IMR-90 (cell line): ENCODE data around the gene S100A8. TPM values are rescaled to one million over a fixed set of nuclear protein-coding genes. Genes with fewer than 3 reads are reported as not detected.

Source experiments
- ATAC-seq: fragments of 200-7000 bp; cut with Tn5 transposase; 2 replicates; pipeline ENCODE4 v1.9.1; 2020; ENCODE audit warnings: low read depth, mild to moderate bottlenecking, moderate library complexity
- BruUV-seq: library from RNA; stranded (reverse); fragments of 400-500 nt; replicated peaks from 2 replicates; lab custom pipeline; 2021; lab: Mats Ljungman, UMichigan
- CTCF ChIA-PET: fragments of 300-600 bp; formaldehyde crosslinking; extraction: SDS; loops from one replicate; lab custom pipeline; 2021; ENCODE audit warnings: antibody characterized with exemption; lab: Yijun Ruan, JAX
- POLR2A ChIA-PET: fragments of 300-600 bp; sonication (Branson Sonifier 250); formaldehyde crosslinking; loops from one replicate; lab custom pipeline; 2022; ENCODE audit warnings: antibody characterized with exemption; ENCODE audit not compliant: unreplicated experiment; lab: Charles Lee
- DNase-seq: peaks from one replicate; pipeline ENCODE4 v3.0.0; 2013
- H2AFZ ChIP-seq: replicated peaks from 2 replicates; pipeline ENCODE3; 2013; ENCODE audit warnings: low read length, mild to moderate bottlenecking; ENCODE audit not compliant: poor library complexity
- H2AK5ac ChIP-seq: 2 replicates; pipeline ENCODE4 v1.6.1; 2013; ENCODE audit warnings: low read depth, low read length, inconsistent platforms
- H2AK9ac ChIP-seq: replicated peaks from 2 replicates; pipeline ENCODE3; 2013; ENCODE audit warnings: mild to moderate bottlenecking, low read depth, low read length, moderate library complexity; ENCODE audit not compliant: poor library complexity
- H2BK120ac ChIP-seq: 2 replicates; pipeline ENCODE4 v1.6.1; 2013; ENCODE audit warnings: low read depth, low read length, inconsistent platforms
- H2BK15ac ChIP-seq: 3 replicates; pipeline ENCODE4 v1.6.1; 2013; ENCODE audit warnings: low read depth, low read length, inconsistent platforms
- H2BK20ac ChIP-seq: 2 replicates; pipeline ENCODE4 v1.6.1; 2013; ENCODE audit warnings: low read depth, mild to moderate bottlenecking, inconsistent platforms, low read length, moderate library complexity
- H2BK5ac ChIP-seq: 2 replicates; pipeline ENCODE4 v1.6.1; 2013; ENCODE audit warnings: mild to moderate bottlenecking, low read depth, low read length, inconsistent platforms; ENCODE audit not compliant: poor library complexity, severe bottlenecking
- H3K14ac ChIP-seq: replicated peaks from 2 replicates; pipeline ENCODE4 v1.6.1; 2013; ENCODE audit warnings: low read depth, low read length, inconsistent platforms
- H3K18ac ChIP-seq: 2 replicates; pipeline ENCODE4 v1.6.1; 2013; ENCODE audit warnings: low read depth, low read length, control low read depth
- H3K23ac ChIP-seq: 2 replicates; pipeline ENCODE4 v1.6.1; 2013; ENCODE audit warnings: low read depth, low read length, inconsistent platforms
- H3K27ac ChIP-seq: 2 replicates; pipeline ENCODE4 v1.5.1; 2013; ENCODE audit warnings: mild to moderate bottlenecking, control low read depth, low read length; ENCODE audit not compliant: insufficient read depth
- H3K27me3 ChIP-seq: 2 replicates; pipeline ENCODE4 v1.6.1; 2013; ENCODE audit warnings: low read length; ENCODE audit not compliant: control insufficient read depth, insufficient read depth
- H3K36me3 ChIP-seq: 2 replicates; pipeline ENCODE4 v1.6.1; 2013; ENCODE audit warnings: low read length, mixed read lengths; ENCODE audit not compliant: control insufficient read depth, insufficient read depth
- H3K4ac ChIP-seq: 2 replicates; pipeline ENCODE4 v1.6.1; 2013; ENCODE audit warnings: low read depth, low read length, inconsistent platforms
- H3K4me1 ChIP-seq: 2 replicates; pipeline ENCODE4 v1.6.1; 2013; ENCODE audit warnings: low read length, mixed read lengths; ENCODE audit not compliant: control insufficient read depth, insufficient read depth
- H3K4me2 ChIP-seq: 2 replicates; pipeline ENCODE4 v1.6.1; 2013; ENCODE audit warnings: low read depth, mild to moderate bottlenecking, control low read depth, low read length, moderate library complexity
- H3K4me3 ChIP-seq: 2 replicates; pipeline ENCODE4 v1.5.1; 2013; ENCODE audit warnings: low read depth, mild to moderate bottlenecking, control low read depth, low read length, moderate library complexity; ENCODE audit not compliant: insufficient read depth
- H3K56ac ChIP-seq: 2 replicates; pipeline ENCODE4 v1.6.1; 2013; ENCODE audit warnings: low read length, inconsistent platforms; ENCODE audit not compliant: insufficient read depth; ENCODE audit errors: extremely low read depth
- H3K79me1 ChIP-seq, 2 experiments: 2 replicates each; pipeline ENCODE4 v1.6.1; 2013; ENCODE audit warnings: low read length in 2 of 2, inconsistent platforms in 1 of 2, low read depth in 1 of 2
- H3K9ac ChIP-seq: 2 replicates; pipeline ENCODE4 v1.6.1; 2013; ENCODE audit warnings: low read depth, low read length, control low read depth
- H3K9me1 ChIP-seq: 2 replicates; pipeline ENCODE4 v1.6.1; 2013; ENCODE audit warnings: low read length, inconsistent platforms; ENCODE audit not compliant: insufficient read depth
- H3K9me3 ChIP-seq: 2 replicates; pipeline ENCODE4 v1.6.1; 2013; ENCODE audit warnings: low read length; ENCODE audit not compliant: control insufficient read depth, insufficient read depth
- H4K20me1 ChIP-seq: 2 replicates; pipeline ENCODE4 v1.6.1; 2013; ENCODE audit warnings: low read length, inconsistent platforms; ENCODE audit not compliant: insufficient read depth
- H4K5ac ChIP-seq: 2 replicates; pipeline ENCODE4 v1.6.1; 2013; ENCODE audit warnings: mild to moderate bottlenecking, low read depth, low read length, control low read depth
- H4K8ac ChIP-seq, 2 experiments: 2 replicates each; pipeline ENCODE4 v1.6.1; 2013; ENCODE audit warnings: low read depth in 2 of 2, low read length in 2 of 2, control low read depth in 1 of 2, inconsistent platforms in 1 of 2
- H4K91ac ChIP-seq: 2 replicates; pipeline ENCODE4 v1.6.1; 2013; ENCODE audit warnings: low read depth, low read length, inconsistent platforms; ENCODE audit not compliant: insufficient read depth
- CHD1 ChIP-seq: IDR thresholded peaks from 2 replicates; pipeline ENCODE4 v1.6.1; 2012; ENCODE audit warnings: low read depth, low read length, improper control_type of control experiment
- CTCF ChIP-seq: conservative IDR thresholded peaks from 2 replicates; pipeline ENCODE4 v1.5.1; 2012; ENCODE audit warnings: mild to moderate bottlenecking, low read depth, low read length, improper control_type of control experiment
- RFX5 ChIP-seq: IDR thresholded peaks from 2 replicates; pipeline ENCODE4 v1.8.0; 2012; ENCODE audit warnings: low read depth, mild to moderate bottlenecking, low read length, moderate library complexity
- SMC3 ChIP-seq: fragments of 150-350 bp; IDR thresholded peaks from 2 replicates; pipeline ENCODE4 v1.6.1; 2016; ENCODE audit warnings: low read depth, mild to moderate bottlenecking, antibody characterized with exemption, low read length, moderate library complexity
- WGBS, 2 experiments: methylation state at CpG; one replicate each; pipeline versions ENCODE4 v1.1.5 to v1.1.7; 2013; ENCODE audit warnings: missing lambda C conversion rate in 2 of 2; ENCODE audit not compliant: insufficient read length in 1 of 2; ENCODE audit errors: extremely low coverage in 2 of 2; 5-methylcytosine and 5-hydroxymethylcytosine counted together
- dilution Hi-C: fragments of 300-500 bp; cut with HindIII; formaldehyde crosslinking; loops from one replicate; pipeline ENCODE4 v1.14.3; 2018; ENCODE audit warnings: low sequenced_read_pairs; ENCODE audit not compliant: unreplicated experiment
- in situ Hi-C: fragments of 300-500 bp; cut with MboI; formaldehyde crosslinking; loops from 3 replicates; pipeline ENCODE4 v1.14.3; 2019; ENCODE audit warnings: low sequenced_read_pairs, inconsistent platforms, mixed read lengths
- intact Hi-C: fragments of 100-400 bp; cut with micrococcal nuclease; formaldehyde crosslinking; loops from 2 replicates; pipeline ENCODE4 v1.10.0; 2022
- polyA plus RNA-seq, 3 experiments: library from polyadenylated mRNA; depleted of rRNA; stranded (reverse); fragments of >200 nt; gene quantifications; 2 replicates each; pipeline ENCODE4 v1.2.3, GENCODE V29; 2012; ENCODE audit warnings: low replicate concordance in 1 of 3
- total RNA-seq: library from RNA; depleted of rRNA; stranded (reverse); fragments of >200 nt; gene quantifications from 2 replicates; pipeline ENCODE4 v1.2.3, GENCODE V29; 2012

Gene S100A8
- total and polyA plus RNA-seq, 2 of the 4 experiments (the other 2 are of a cell fraction), result not detected

GRCh38 chr1:153430166-153430553 is 39.3 kb upstream of the S100A8 start:
- H2BK20ac ChIP-seq, result no peak overlapping the region
- ChIA-PET CTCF (no interaction called here), POLR2A (no interaction called here)
- H4K5ac ChIP-seq, result no peak overlapping the region
- ATAC-seq (no peak), DNase-seq (no peak)
- no peak overlapping the region for H2AK5ac ChIP-seq
- H3K9me1 ChIP-seq, result peaks cover 3% of the 10 kb centered on the region; the same call in 1 of the 2 replicates
- no peak overlapping the region for H3K27ac ChIP-seq
- H3K4me2 ChIP-seq, result no peak overlapping the region
- no peak for TF ChIP-seq CHD1
- TF ChIP-seq SMC3, result no peak
- TF ChIP-seq CTCF, result no peak
- TF ChIP-seq RFX5, result no peak
- WGBS, 2 experiments, result 14% methylated on average over 1 of the region's 2 CpGs; no CpG with 5 or more reads in 1 of the 2 experiments
- H3K4ac ChIP-seq, result no peak overlapping the region
- no peak overlapping the region for H3K56ac ChIP-seq
- H3K23ac ChIP-seq, result no peak overlapping the region
- intact Hi-C loops, result no loop called here
- H4K20me1 ChIP-seq, result no peaks in the 10 kb centered on the region
- dilution Hi-C loops, result no loop called here
- H3K9me3 ChIP-seq, result no peaks in the 10 kb centered on the region
- no peak overlapping the region for H4K91ac ChIP-seq
- no peaks in the 10 kb centered on the region for H3K79me1 ChIP-seq
- in situ Hi-C loops, result no loop called here
- H3K9ac ChIP-seq, result no peak overlapping the region
- peaks cover 6% of the 10 kb centered on the region for H3K27me3 ChIP-seq
- no peaks in the 10 kb centered on the region for H3K36me3 ChIP-seq
- no peak overlapping the region for H2BK5ac ChIP-seq
- H3K14ac ChIP-seq, result no peak overlapping the region
- no peaks in the 10 kb centered on the region for H3K4me1 ChIP-seq
- H4K8ac ChIP-seq, result no peak overlapping the region
- no peak overlapping the region for H2BK120ac ChIP-seq
- no TSS peak for BruUV-seq
- no peak overlapping the region for H3K4me3 ChIP-seq
- H3K18ac ChIP-seq, result no peak overlapping the region
- no peak overlapping the region for H2AFZ ChIP-seq
- H2BK15ac ChIP-seq, result no peak overlapping the region
- H2AK9ac ChIP-seq, result no peak overlapping the region
